ENCODE results near the gene AVL9. TPM values are rescaled to one million over a fixed set of nuclear protein-coding genes. Genes with fewer than 3 reads are reported as not detected.
"Not testable (repeated sequence)": the region's sequence is repeated elsewhere in the genome, so short reads cannot be mapped to it uniquely, and the experiment has no call there.

AVL9 gene
- 10 to 100 TPM; 15.5 to 19.5 (median 15.5) TPM for total RNA-seq
- 6.1 TPM for polyA plus RNA-seq
- long read RNA-seq, donor 1, full-length matches to known transcripts, result 4 of 8 reads
- long read RNA-seq, donor 1, partial matches to known transcripts, result 4 of 8 reads
- long read RNA-seq, donor 1, other reads (novel, unspliced or antisense), result 0 of 8 reads
- long read RNA-seq, donor 2, partial matches to known transcripts, result 1 of 1 reads
- long read RNA-seq, donor 2, other reads (novel, unspliced or antisense), result 0 of 1 reads
- long read RNA-seq, donor 3, full-length matches to known transcripts, result 11 of 29 reads
- long read RNA-seq, donor 3, partial matches to known transcripts, result 4 of 29 reads
- long read RNA-seq, donor 3, other reads (novel, unspliced or antisense), result 14 of 29 reads
- long read RNA-seq, donor 4, full-length matches to known transcripts, result 1 of 2 reads
- long read RNA-seq, donor 4, partial matches to known transcripts, result 1 of 2 reads
- long read RNA-seq, donor 4, other reads (novel, unspliced or antisense), result 0 of 2 reads

DNA sequence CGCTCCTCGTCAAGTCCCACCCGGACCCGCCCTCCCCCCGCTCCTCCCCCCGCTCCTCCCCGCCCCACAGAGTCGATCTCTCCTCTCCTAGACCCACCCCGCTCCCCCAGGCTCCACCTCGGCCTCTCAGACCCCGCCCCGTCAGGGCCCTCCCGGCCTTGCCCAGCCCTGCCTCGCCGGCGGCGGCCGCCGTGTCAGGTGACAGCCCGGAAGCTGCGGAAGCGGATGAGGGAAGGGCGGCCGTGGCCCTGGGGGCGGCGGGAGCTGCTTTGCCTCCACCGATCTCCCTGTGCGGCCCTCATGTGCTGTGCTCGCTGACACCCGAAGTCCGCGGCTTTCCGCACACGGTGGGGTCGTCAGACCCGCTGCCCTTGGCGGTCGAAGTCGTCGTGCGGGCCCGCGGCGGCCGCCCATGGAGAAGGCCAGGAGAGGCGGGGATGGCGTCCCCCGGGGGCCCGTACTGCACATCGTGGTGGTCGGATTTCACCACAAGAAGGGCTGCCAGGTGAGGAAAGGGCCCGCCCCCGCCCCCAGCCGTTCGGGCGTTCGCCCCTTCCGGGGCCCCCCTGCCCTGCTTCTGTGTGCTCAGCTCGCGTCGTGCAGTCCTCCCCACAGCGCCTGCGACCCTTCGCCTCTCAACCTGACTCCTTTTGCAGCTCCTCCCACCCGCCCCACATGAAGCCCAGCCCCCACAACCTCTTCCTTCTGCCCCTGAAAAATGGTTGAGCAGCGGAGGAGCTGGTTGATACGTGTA lies at the start of gene AVL9:
Gene AVL9 (plus strand): TSS at position 192 of the 754 bp plus-strand sequence. CDS start 221 bp downstream, at position 413.
- Histone ChIP-seq H3K27me3 (ENCODE audit: control insufficient read depth, insufficient read depth) (no peaks in the 10 kb centered on the region), H3K4me1 (ENCODE audit: control insufficient read depth, insufficient read depth, low read length) (no peaks in the 10 kb centered on the region), H3K9me3 (ENCODE audit: control insufficient read depth, low read length) (no peaks in the 10 kb centered on the region), H3K27ac (ENCODE audit: low read length) (peak within 1 kb of the TSS; percentile 81), H3K4me3 (ENCODE audit: low read length) (peak within 1 kb of the TSS; percentile 73)
- peak; percentile 99 to 100 for ATAC-seq
- DNase-seq, result peak; percentile 99 to 100 (median 99)
- intact Hi-C loops (cut with DNase I), result no loop called here
- under 1% methylated on average over 67 of the region's 67 CpGs for WGBS

- no peak overlapping the region for H3K4me3 ChIP-seq (ENCODE audit: low read length)
- no peaks in the 10 kb centered on the region for H3K27me3 ChIP-seq (ENCODE audit: control insufficient read depth, insufficient read depth)
- no peaks in the 10 kb centered on the region for H3K4me1 ChIP-seq (ENCODE audit: control insufficient read depth, insufficient read depth, low read length)
- ATAC-seq (no peak), DNase-seq (no peak)
- no peaks in the 10 kb centered on the region for H3K9me3 ChIP-seq (ENCODE audit: control insufficient read depth, low read length)
- no peak overlapping the region for H3K27ac ChIP-seq (ENCODE audit: low read length)
- 64% methylated on average over 2 of the region's 2 CpGs for WGBS
- intact Hi-C loops (cut with DNase I), result no loop called here
Observed at GRCh38 chr7:32447218-32447617, 48.1 kb upstream of the AVL9 start.

- WGBS, result 64% methylated on average over 8 of the region's 8 CpGs
- no peaks in the 10 kb centered on the region for H3K4me1 ChIP-seq (ENCODE audit: control insufficient read depth, insufficient read depth, low read length)
- H3K4me3 ChIP-seq (ENCODE audit: low read length), result no peak overlapping the region
- intact Hi-C loops (cut with DNase I), result no loop called here
- no peaks in the 10 kb centered on the region for H3K9me3 ChIP-seq (ENCODE audit: control insufficient read depth, low read length)
- DNase-seq (no peak), ATAC-seq (no peak)
- no peak overlapping the region for H3K27ac ChIP-seq (ENCODE audit: low read length)
- H3K27me3 ChIP-seq (ENCODE audit: control insufficient read depth, insufficient read depth), result no peaks in the 10 kb centered on the region
Observed at GRCh38 chr7:32453341-32454011, 41.8 kb upstream of the AVL9 start.

- no peaks in the 10 kb centered on the region for H3K4me1 ChIP-seq (ENCODE audit: control insufficient read depth, insufficient read depth, low read length)
- ATAC-seq, result no peak
- H3K9me3 ChIP-seq (ENCODE audit: control insufficient read depth, low read length), result no peaks in the 10 kb centered on the region
- H3K4me3 ChIP-seq (ENCODE audit: low read length), result no peak overlapping the region
- DNase-seq, result no peak
- 63% methylated on average over 3 of the region's 3 CpGs for WGBS
- intact Hi-C loops (cut with DNase I), result no loop called here
- H3K27me3 ChIP-seq (ENCODE audit: control insufficient read depth, insufficient read depth), result no peaks in the 10 kb centered on the region
- no peak overlapping the region for H3K27ac ChIP-seq (ENCODE audit: low read length)
Observed at GRCh38 chr7:32458025-32458424, 37.3 kb upstream of the AVL9 start.

GRCh38 chr7:32459788-32460187 lies 35.5 kb upstream of the AVL9 start:
- 70% methylated on average over 2 of the region's 2 CpGs for WGBS
- H3K4me3 ChIP-seq (ENCODE audit: low read length), result no peak overlapping the region
- H3K9me3 ChIP-seq (ENCODE audit: control insufficient read depth, low read length), result no peaks in the 10 kb centered on the region
- H3K27me3 ChIP-seq (ENCODE audit: control insufficient read depth, insufficient read depth), result no peaks in the 10 kb centered on the region
- no peak overlapping the region for H3K27ac ChIP-seq (ENCODE audit: low read length)
- intact Hi-C loops (cut with DNase I), result no loop called here
- DNase-seq, result no peak
- no peak for ATAC-seq
- no peaks in the 10 kb centered on the region for H3K4me1 ChIP-seq (ENCODE audit: control insufficient read depth, insufficient read depth, low read length)

- 79% methylated on average over 2 of the region's 2 CpGs for WGBS
- DNase-seq (no peak), ATAC-seq (no peak)
- H3K9me3 ChIP-seq (ENCODE audit: control insufficient read depth, low read length), result no peaks in the 10 kb centered on the region
- H3K27ac ChIP-seq (ENCODE audit: low read length), result no peak overlapping the region
- H3K4me1 ChIP-seq (ENCODE audit: control insufficient read depth, insufficient read depth, low read length), result no peaks in the 10 kb centered on the region
- intact Hi-C loops (cut with DNase I), result no loop called here
- no peaks in the 10 kb centered on the region for H3K27me3 ChIP-seq (ENCODE audit: control insufficient read depth, insufficient read depth)
- no peak overlapping the region for H3K4me3 ChIP-seq (ENCODE audit: low read length)
Observed at GRCh38 chr7:32461484-32461883, 33.8 kb upstream of the AVL9 start.

GRCh38 chr7:32462451-32462850 lies 32.8 kb upstream of the AVL9 start:
- Histone ChIP-seq H3K27ac (ENCODE audit: low read length) (no peak overlapping the region), H3K4me3 (ENCODE audit: low read length) (no peak overlapping the region), H3K27me3 (ENCODE audit: control insufficient read depth, insufficient read depth) (no peaks in the 10 kb centered on the region), H3K4me1 (ENCODE audit: control insufficient read depth, insufficient read depth, low read length) (no peaks in the 10 kb centered on the region), H3K9me3 (ENCODE audit: control insufficient read depth, low read length) (no peaks in the 10 kb centered on the region)
- ATAC-seq (no peak), DNase-seq (no peak)
- intact Hi-C loops (cut with DNase I), result no loop called here

- intact Hi-C loops (cut with DNase I), result no loop called here
- Histone ChIP-seq H3K27ac (ENCODE audit: low read length) (no peak overlapping the region), H3K4me3 (ENCODE audit: low read length) (no peak overlapping the region), H3K9me3 (ENCODE audit: control insufficient read depth, low read length) (no peaks in the 10 kb centered on the region), H3K4me1 (ENCODE audit: control insufficient read depth, insufficient read depth, low read length) (no peaks in the 10 kb centered on the region), H3K27me3 (ENCODE audit: control insufficient read depth, insufficient read depth) (no peaks in the 10 kb centered on the region)
- no peak for DNase-seq
- WGBS, result 90% methylated on average over 1 of the region's 1 CpG
- no peak for ATAC-seq
Observed at GRCh38 chr7:32462977-32463376, 32.3 kb upstream of the AVL9 start.

DNA sequence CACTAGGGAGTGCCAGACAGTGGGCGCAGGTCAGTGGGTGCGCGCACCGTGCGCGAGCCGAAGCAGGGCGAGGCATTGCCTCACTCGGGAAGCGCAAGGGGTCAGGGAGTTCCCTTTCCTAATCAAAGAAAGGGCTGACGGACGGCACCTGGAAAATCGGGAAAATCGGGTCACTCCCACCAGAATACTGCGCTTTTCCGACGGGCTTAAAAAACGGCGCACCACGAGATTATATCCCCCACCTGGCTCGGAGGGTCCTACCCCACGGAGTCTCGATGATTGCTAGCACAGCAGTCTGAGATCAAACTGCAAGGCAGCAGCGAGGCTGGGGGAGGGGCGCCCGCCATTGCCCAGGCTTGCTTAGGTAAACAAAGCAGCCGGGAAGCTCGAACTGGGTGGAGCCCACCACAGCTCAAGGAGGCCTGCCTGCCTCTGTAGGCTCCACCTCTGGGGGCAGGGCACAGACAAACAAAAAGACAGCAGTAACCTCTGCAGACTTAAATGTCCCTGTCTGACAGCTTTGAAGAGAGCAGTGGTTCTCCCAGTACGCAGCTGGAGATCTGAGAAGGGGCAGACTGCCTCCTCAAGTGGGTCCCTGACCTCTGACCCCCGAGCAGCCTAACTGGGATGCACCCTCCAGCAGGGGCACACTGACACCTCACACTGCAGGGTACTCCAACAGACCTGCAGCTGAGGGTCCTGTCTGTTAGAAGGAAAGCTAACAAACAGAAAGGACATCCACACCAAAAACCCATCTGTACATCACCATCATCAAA lies 30.5 kb upstream of the AVL9 start:
- H3K27me3 ChIP-seq (ENCODE audit: control insufficient read depth, insufficient read depth); H3K4me1 ChIP-seq (ENCODE audit: control insufficient read depth, insufficient read depth, low read length); H3K4me3 ChIP-seq (ENCODE audit: low read length); H3K27ac ChIP-seq (ENCODE audit: low read length); ATAC-seq; H3K9me3 ChIP-seq (ENCODE audit: control insufficient read depth, low read length); DNase-seq; intact Hi-C loops (cut with DNase I): not testable (repeated sequence)
- WGBS, result 86% methylated on average over 16 of the region's 30 CpGs

- intact Hi-C loops (cut with DNase I), result loop anchor here in 1 of 4 donors (10.0 kb wide), 1 partner anchor 255 kb away; no protein-coding TSS in a partner anchor
- not testable (repeated sequence) for DNase-seq; H3K27me3 ChIP-seq (ENCODE audit: control insufficient read depth, insufficient read depth); H3K9me3 ChIP-seq (ENCODE audit: control insufficient read depth, low read length); H3K4me3 ChIP-seq (ENCODE audit: low read length); H3K27ac ChIP-seq (ENCODE audit: low read length); H3K4me1 ChIP-seq (ENCODE audit: control insufficient read depth, insufficient read depth, low read length); ATAC-seq
- WGBS, result no CpG with 5 or more reads among the region's 2 CpGs
Observed at GRCh38 chr7:32470004-32470403, 25.3 kb upstream of the AVL9 start.
